MM.1S (cell line): ENCODE data around the gene EPHA3.

Source experiments
- DNase-seq: peaks from one replicate; pipeline ENCODE4 v3.0.0-alpha.2; 2015
- H2AFZ ChIP-seq: fragments of 300-600 bp; sonication (generic); 2 replicates; pipeline ENCODE4 v1.6.0; 2016; ENCODE audit warnings: antibody characterized with exemption, low read length
- H3F3A ChIP-seq: fragments of 300-600 bp; sonication (generic); 2 replicates; pipeline ENCODE4 v1.6.1; 2016; ENCODE audit warnings: mild to moderate bottlenecking, antibody characterized with exemption, low read length, moderate library complexity, mixed read lengths; ENCODE audit not compliant: insufficient read depth
- H3K27ac ChIP-seq: fragments of 300-600 bp; sonication (generic); 2 replicates; pipeline ENCODE4 v1.5.1; 2016; ENCODE audit warnings: mild to moderate bottlenecking, low read length
- H3K27me3 ChIP-seq: fragments of 300-600 bp; sonication (generic); replicated peaks from 2 replicates; pipeline ENCODE4 v1.6.0; 2016; ENCODE audit warnings: low read length; ENCODE audit not compliant: insufficient read depth
- H3K36me3 ChIP-seq: fragments of 300-600 bp; sonication (generic); replicated peaks from 2 replicates; pipeline ENCODE4 v1.6.1; 2016; ENCODE audit warnings: mild to moderate bottlenecking, low read length, mixed read lengths; ENCODE audit not compliant: insufficient read depth
- H3K4me1 ChIP-seq: fragments of 300-600 bp; sonication (generic); 2 replicates; pipeline ENCODE4 v1.6.1; 2016; ENCODE audit warnings: low read length, mixed read lengths
- H3K4me2 ChIP-seq: fragments of 300-600 bp; sonication (generic); 2 replicates; pipeline ENCODE4 v1.6.0; 2016; ENCODE audit warnings: low read depth, low read length
- H3K4me3 ChIP-seq: fragments of 300-600 bp; sonication (generic); 2 replicates; pipeline ENCODE4 v1.5.1; 2016; ENCODE audit warnings: low read length, mixed read lengths
- H3K79me2 ChIP-seq: fragments of 300-600 bp; sonication (generic); 2 replicates; pipeline ENCODE4 v1.6.1; 2016; ENCODE audit warnings: mixed run types, low read length, mixed read lengths
- H3K9ac ChIP-seq: fragments of 300-600 bp; sonication (generic); 2 replicates; pipeline ENCODE4 v1.6.1; 2016; ENCODE audit warnings: low read length, mixed read lengths
- H3K9me2 ChIP-seq: fragments of 300-600 bp; sonication (generic); replicated peaks from 2 replicates; pipeline ENCODE4 v1.6.1; 2016; ENCODE audit warnings: mild to moderate bottlenecking, low read length, mixed read lengths; ENCODE audit not compliant: insufficient read depth
- H3K9me3 ChIP-seq: fragments of 300-600 bp; sonication (generic); replicated peaks from 2 replicates; pipeline ENCODE4 v1.6.1; 2016; ENCODE audit warnings: mild to moderate bottlenecking, low read length, mixed read lengths; ENCODE audit not compliant: insufficient read depth
- H4K20me1 ChIP-seq: fragments of 300-600 bp; sonication (generic); 2 replicates; pipeline ENCODE4 v1.6.1; 2016; ENCODE audit warnings: mild to moderate bottlenecking, low read length, moderate library complexity, mixed read lengths; ENCODE audit not compliant: insufficient read depth
- CTCF ChIP-seq: fragments of 300-600 bp; sonication (generic); IDR thresholded peaks from 2 replicates; pipeline ENCODE4 v1.5.1; 2016; ENCODE audit warnings: antibody characterized with exemption, low read length, mixed read lengths
- EZH2 ChIP-seq: fragments of 300-600 bp; sonication (generic); optimal IDR thresholded peaks from 2 replicates; pipeline ENCODE3; 2017; ENCODE audit warnings: low read depth, mild to moderate bottlenecking, antibody characterized with exemption, low read length, mixed read lengths
- EZH2phosphoT487 ChIP-seq: fragments of 300-600 bp; sonication (generic); IDR thresholded peaks from 2 replicates; pipeline ENCODE4 v1.6.1; 2018; ENCODE audit warnings: antibody characterized with exemption, low read length

The EPHA3 gene

GRCh38 chr3:89107461-89108290 is at the start of gene EPHA3:
TSS of gene EPHA3 (plus strand) at chr3:89107621. CDS start at chr3:89107749, 128 bp downstream.
- Histone ChIP-seq H3K4me3 (peak within 1 kb of the TSS; percentile 57), H2AFZ (peak within 1 kb of the TSS; percentile 78), H3K79me2 (no peaks in the 10 kb centered on the region), H3K4me1 (peaks cover 13% of the 10 kb centered on the region), H3K9me3 (no peaks in the 10 kb centered on the region), H3K9ac (no peak within 1 kb of the TSS), H4K20me1 (no peaks in the 10 kb centered on the region), H3K4me2 (peak within 1 kb of the TSS; percentile 75), H3K27me3 (0 out of 2 replicates have a peak, but pooled peaks cover 5% of the 10 kb centered on the region), H3K27ac (no peak within 1 kb of the TSS), H3K36me3 (no peaks in the 10 kb centered on the region), H3F3A (no peaks in the 10 kb centered on the region), H3K9me2 (no peaks in the 10 kb centered on the region)
- no peak for TF ChIP-seq EZH2phosphoT487
- no peak for TF ChIP-seq EZH2
- TF ChIP-seq CTCF: no peak
- peak; percentile 61 for DNase-seq

- Histone ChIP-seq H3K9me3 (no peaks in the 10 kb centered on the region), H3K9ac (no peak overlapping the region), H3K79me2 (no peaks in the 10 kb centered on the region), H3K4me1 (no peaks in the 10 kb centered on the region), H4K20me1 (no peaks in the 10 kb centered on the region), H3K9me2 (no peaks in the 10 kb centered on the region), H3K36me3 (no peaks in the 10 kb centered on the region), H3K4me2 (no peak overlapping the region), H3K4me3 (no peak overlapping the region), H3F3A (no peaks in the 10 kb centered on the region), H3K27ac (no peak overlapping the region), H2AFZ (no peak overlapping the region), H3K27me3 (no peaks in the 10 kb centered on the region)
- no peak for DNase-seq
- TF ChIP-seq EZH2 (no peak), CTCF (no peak), EZH2phosphoT487 (no peak)
These were observed 49.0 kb upstream of the EPHA3 start for GRCh38 chr3:89058371-89058770.

- no peak overlapping the region for H3K27ac ChIP-seq
- no peaks in the 10 kb centered on the region for H4K20me1 ChIP-seq
- no peak overlapping the region for H3K9ac ChIP-seq
- H3K4me1 ChIP-seq: no peaks in the 10 kb centered on the region
- DNase-seq: no peak
- no peaks in the 10 kb centered on the region for H3F3A ChIP-seq
- H3K9me3 ChIP-seq: no peaks in the 10 kb centered on the region
- no peak for TF ChIP-seq EZH2
- TF ChIP-seq EZH2phosphoT487: no peak
- no peak for TF ChIP-seq CTCF
- H3K36me3 ChIP-seq: no peaks in the 10 kb centered on the region
- no peaks in the 10 kb centered on the region for H3K79me2 ChIP-seq
- no peak overlapping the region for H3K4me3 ChIP-seq
- no peaks in the 10 kb centered on the region for H3K27me3 ChIP-seq
- H3K9me2 ChIP-seq: no peaks in the 10 kb centered on the region
- no peak overlapping the region for H3K4me2 ChIP-seq
- no peak overlapping the region for H2AFZ ChIP-seq
These were observed 48.1 kb upstream of the EPHA3 start for GRCh38 chr3:89059211-89059925.
